ENCODE data around the gene ARAP3. TPM values are rescaled to one million over a fixed set of nuclear protein-coding genes. Genes with fewer than 3 reads are reported as not detected.
A peak's percentile ranks its signal among the peaks of the same experiment; 100 is the strongest.

Gene ARAP3
- polyA plus RNA-seq, 1 donor (not counting 4 experiments of a cell fraction or from before 2014, with no cell fraction given): 1.3 TPM

DNA sequence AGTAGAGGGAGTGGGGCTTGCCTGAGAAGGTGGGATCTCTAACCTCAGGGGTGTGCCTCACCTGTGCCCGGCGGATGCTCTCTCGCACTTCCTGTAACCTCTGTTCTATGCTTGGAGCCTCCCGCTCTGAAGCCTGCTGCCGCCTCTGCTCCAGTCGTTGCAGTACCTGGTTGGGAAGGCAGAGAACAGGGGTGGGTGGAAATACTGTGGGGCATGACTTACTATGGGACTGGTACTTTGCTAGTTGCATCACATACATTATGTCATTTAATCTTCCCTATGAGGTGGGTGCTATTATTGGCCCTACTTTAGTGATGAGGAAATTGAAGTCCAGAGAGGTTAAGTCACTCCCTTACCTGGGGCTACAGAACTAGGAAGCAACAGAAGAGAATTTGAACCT lies 36.0 kb downstream of the ARAP3 start:
- TF ChIP-seq, protein P1, sequence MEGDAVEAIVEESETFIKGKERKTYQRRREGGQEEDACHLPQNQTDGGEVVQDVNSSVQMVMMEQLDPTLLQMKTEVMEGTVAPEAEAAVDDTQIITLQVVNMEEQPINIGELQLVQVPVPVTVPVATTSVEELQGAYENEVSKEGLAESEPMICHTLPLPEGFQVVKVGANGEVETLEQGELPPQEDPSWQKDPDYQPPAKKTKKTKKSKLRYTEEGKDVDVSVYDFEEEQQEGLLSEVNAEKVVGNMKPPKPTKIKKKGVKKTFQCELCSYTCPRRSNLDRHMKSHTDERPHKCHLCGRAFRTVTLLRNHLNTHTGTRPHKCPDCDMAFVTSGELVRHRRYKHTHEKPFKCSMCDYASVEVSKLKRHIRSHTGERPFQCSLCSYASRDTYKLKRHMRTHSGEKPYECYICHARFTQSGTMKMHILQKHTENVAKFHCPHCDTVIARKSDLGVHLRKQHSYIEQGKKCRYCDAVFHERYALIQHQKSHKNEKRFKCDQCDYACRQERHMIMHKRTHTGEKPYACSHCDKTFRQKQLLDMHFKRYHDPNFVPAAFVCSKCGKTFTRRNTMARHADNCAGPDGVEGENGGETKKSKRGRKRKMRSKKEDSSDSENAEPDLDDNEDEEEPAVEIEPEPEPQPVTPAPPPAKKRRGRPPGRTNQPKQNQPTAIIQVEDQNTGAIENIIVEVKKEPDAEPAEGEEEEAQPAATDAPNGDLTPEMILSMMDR (optimal IDR thresholded peaks at IDR 0.05 in 1 of 3, IDR thresholded peaks at IDR 0.05 in 1 of 3, conservative IDR thresholded peaks at IDR 0.05 in 1 of 3; ENCODE audit: extremely low read depth in 1 of 3, insufficient read depth in 2 of 3, low read length in 3 of 3): no peak
- TF ChIP-seq EZH2 (IDR thresholded peaks at IDR 0.05; ENCODE audit: low read length): no peak
- no peak overlapping the region for H3K27ac ChIP-seq (ENCODE audit: control insufficient read depth, insufficient read depth, low read length)
- H3K36me3 ChIP-seq (ENCODE audit: control insufficient read depth in 2 of 2, extremely low read depth in 1 of 2, insufficient read depth in 2 of 2, low read length in 2 of 2): peaks cover 4 to 8% of the 10 kb centered on the region in 2 experiments
- DNase-seq (ENCODE audit: low read depth, low spot score) (no peak), FAIRE-seq (no peak)
- H3K27me3 ChIP-seq (ENCODE audit: control insufficient read depth, extremely low read depth, insufficient read depth, low read length): no peaks in the 10 kb centered on the region
- H3K4me1 ChIP-seq (ENCODE audit: control insufficient read depth, extremely low read depth, insufficient read depth, low read length): peaks cover 16% of the 10 kb centered on the region
- no peak overlapping the region for H3K9ac ChIP-seq (ENCODE audit: control insufficient read depth, extremely low read depth, insufficient read depth, low read length)
- peaks cover 2% of the 10 kb centered on the region for H3K9me1 ChIP-seq (ENCODE audit: control insufficient read depth, extremely low read depth, insufficient read depth, low read length)
- H4K20me1 ChIP-seq (ENCODE audit: control insufficient read depth, extremely low read depth, insufficient read depth, low read length): peaks cover 3% of the 10 kb centered on the region
- H3K9me3 ChIP-seq (ENCODE audit: control insufficient read depth, low read depth, low read length): no peaks in the 10 kb centered on the region
- dilution Hi-C loops (cut with MboI; ENCODE audit: extremely low pct_ligation_motif_present, low sequenced_read_pairs): no loop called here
- H3K4me3 ChIP-seq (ENCODE audit: control insufficient read depth in 2 of 3, extremely low read depth in 1 of 3, insufficient read depth in 2 of 3, low read depth in 1 of 3, low read length in 3 of 3): no peak overlapping the region
- no peak overlapping the region for H2AFZ ChIP-seq (ENCODE audit: control insufficient read depth, low read length)
- H3K79me2 ChIP-seq (ENCODE audit: control insufficient read depth, insufficient read depth, low read length): no peaks in the 10 kb centered on the region
- H3K4me2 ChIP-seq (ENCODE audit: control insufficient read depth, extremely low read depth, insufficient read depth, low read depth, low read length): no peak overlapping the region

DNA sequence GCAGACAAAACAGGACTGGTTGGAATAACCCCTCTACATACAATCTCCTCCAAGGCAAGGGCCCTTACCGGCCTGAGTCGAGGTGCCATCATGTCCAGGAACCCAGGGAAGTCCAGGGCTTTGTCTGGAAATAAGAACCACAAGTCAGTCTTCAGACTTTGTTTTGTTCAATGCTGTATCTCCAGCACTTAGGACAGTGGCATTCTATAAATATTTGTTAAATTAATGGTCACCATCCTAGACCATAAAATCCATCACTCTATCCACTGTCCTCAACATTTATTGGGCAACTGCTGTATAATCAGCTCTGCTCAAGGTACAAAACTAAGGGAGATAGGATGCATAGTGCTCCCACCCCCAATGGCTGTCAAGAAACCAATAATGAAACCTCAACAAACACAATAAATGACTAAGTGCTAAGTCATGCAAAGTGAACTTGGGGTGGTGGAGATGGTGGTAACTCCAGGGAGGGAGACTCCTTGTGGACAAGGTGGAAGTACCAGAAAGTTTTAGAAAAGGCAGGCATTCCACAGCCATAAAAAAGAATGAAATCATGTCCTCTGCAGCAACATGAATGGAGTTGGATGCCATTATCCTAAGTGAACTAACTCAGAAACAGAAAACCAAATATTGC lies 40.3 kb downstream of the ARAP3 start:
- dilution Hi-C loops (cut with MboI; ENCODE audit: extremely low pct_ligation_motif_present, low sequenced_read_pairs): no loop called here
- Histone ChIP-seq H3K79me2 (ENCODE audit: control insufficient read depth, insufficient read depth, low read length) (no peaks in the 10 kb centered on the region), H4K20me1 (ENCODE audit: control insufficient read depth, extremely low read depth, insufficient read depth, low read length) (peaks cover 3% of the 10 kb centered on the region), H3K4me3 (ENCODE audit: control insufficient read depth in 2 of 3, extremely low read depth in 1 of 3, insufficient read depth in 2 of 3, low read depth in 1 of 3, low read length in 3 of 3) (no peak overlapping the region), H2AFZ (ENCODE audit: control insufficient read depth, low read length) (no peak overlapping the region), H3K9me1 (ENCODE audit: control insufficient read depth, extremely low read depth, insufficient read depth, low read length) (peaks cover 2% of the 10 kb centered on the region), H3K4me1 (ENCODE audit: control insufficient read depth, extremely low read depth, insufficient read depth, low read length) (peaks cover 15% of the 10 kb centered on the region), H3K27me3 (ENCODE audit: control insufficient read depth, extremely low read depth, insufficient read depth, low read length) (no peaks in the 10 kb centered on the region), H3K4me2 (ENCODE audit: control insufficient read depth, extremely low read depth, insufficient read depth, low read depth, low read length) (no peak overlapping the region), H3K36me3 (ENCODE audit: control insufficient read depth in 2 of 2, extremely low read depth in 1 of 2, insufficient read depth in 2 of 2, low read length in 2 of 2) (peaks cover 5 to 8% of the 10 kb centered on the region in 2 experiments), H3K27ac (ENCODE audit: control insufficient read depth, insufficient read depth, low read length) (no peak overlapping the region), H3K9me3 (ENCODE audit: control insufficient read depth, low read depth, low read length) (no peaks in the 10 kb centered on the region), H3K9ac (ENCODE audit: control insufficient read depth, extremely low read depth, insufficient read depth, low read length) (no peak overlapping the region)
- TF ChIP-seq EZH2 (IDR thresholded peaks at IDR 0.05; ENCODE audit: low read length): no peak
- TF ChIP-seq, protein P1 (optimal IDR thresholded peaks at IDR 0.05 in 1 of 3, IDR thresholded peaks at IDR 0.05 in 1 of 3, conservative IDR thresholded peaks at IDR 0.05 in 1 of 3; ENCODE audit: extremely low read depth in 1 of 3, insufficient read depth in 2 of 3, low read length in 3 of 3): peak; percentile 35 to 65 (median 60)
- DNase-seq (ENCODE audit: low read depth, low spot score) (no peak), FAIRE-seq (peak; percentile 94)

All from keratinocyte (primary cell).